A673 (cell line): Measurements from ENCODE around the gene COBLL1.

Source experiments
- CTCF ChIP-seq: fragments of 300-800, 200-600 bp; sonication (generic); conservative IDR thresholded peaks from 2 replicates; pipeline ENCODE4 v1.5.1; 2017; ENCODE audit warnings: low read depth, mild to moderate bottlenecking, antibody characterized with exemption, low read length, moderate library complexity, mixed read lengths
- EZH2 ChIP-seq: fragments of 200-600 bp; sonication (generic); IDR thresholded peaks from 2 replicates; pipeline ENCODE4 v1.6.1; 2017; ENCODE audit warnings: borderline replicate concordance, low read depth, mild to moderate bottlenecking, mixed read lengths, antibody characterized with exemption, low read length; ENCODE audit not compliant: poor library complexity, severe bottlenecking

DNA sequence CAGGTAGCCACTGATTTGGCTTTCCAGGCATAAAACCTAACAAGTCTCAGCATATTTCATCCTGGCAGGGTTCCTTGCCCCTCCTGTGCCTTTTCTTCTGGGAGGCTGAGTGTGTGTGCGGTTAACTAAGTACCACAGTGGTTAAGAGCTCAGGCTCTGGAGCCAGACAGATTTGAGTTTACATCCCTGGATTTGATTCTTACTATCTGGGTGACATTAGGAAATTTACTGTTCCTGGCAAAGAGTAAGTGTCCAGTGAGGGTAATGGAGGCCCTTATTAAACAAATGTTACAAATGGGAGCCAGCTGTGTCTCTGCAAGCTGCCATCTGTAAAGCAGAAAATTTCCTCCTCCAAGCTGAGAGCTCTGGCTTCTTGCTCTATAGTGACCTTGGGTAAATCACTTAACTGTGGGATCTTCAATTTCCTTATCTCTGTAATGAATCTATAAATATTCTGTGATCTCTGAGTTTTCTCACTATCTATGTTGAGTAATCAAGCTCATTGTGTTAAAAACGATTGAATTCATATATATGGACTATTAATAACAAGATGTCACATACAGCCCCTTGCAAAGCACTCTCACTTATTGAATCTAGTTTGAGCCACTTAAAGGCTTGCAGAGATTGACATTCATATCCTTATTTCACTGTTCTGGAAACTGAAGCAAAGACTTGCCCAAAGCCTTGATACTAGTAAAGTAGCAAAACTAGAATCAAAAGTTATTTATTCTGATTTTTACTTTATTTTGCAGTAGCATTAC is 6.5 kb upstream of the COBLL1 start:
- TF ChIP-seq CTCF (no peak), EZH2 (no peak)
